H1 (cell line): ENCODE measurements around the gene OR2L5. TPM values are rescaled to one million over a fixed set of nuclear protein-coding genes. Genes with fewer than 3 reads are reported as not detected.

ENCODE experiments used
- CTCF ChIA-PET: fragments of 300-600 bp; sonication (Branson Sonifier 250); formaldehyde crosslinking; loops from one replicate; lab custom pipeline; 2021; ENCODE audit not compliant: partially characterized antibody; lab: Charles Lee
- POLR2A ChIA-PET: fragments of 300-600 bp; sonication (Branson Sonifier 250); formaldehyde crosslinking; loops from one replicate; lab custom pipeline; 2021; ENCODE audit warnings: inconsistent platforms; ENCODE audit not compliant: partially characterized antibody; lab: Charles Lee
- DNase-seq, 2 experiments: peaks; one replicate each; pipeline versions ENCODE4 v3.0.0 to v3.0.0-alpha.2; 2010 to 2022; ENCODE audit warnings: low spot score in 2 of 2, low read depth in 1 of 2, mixed read lengths in 1 of 2
- FAIRE-seq: peaks from 2 replicates; lab custom pipeline; 2011; peaks lifted over from hg19 to GRCh38; lab: Jason Lieb, UNC
- H2AFZ ChIP-seq: 2 replicates; pipeline ENCODE4 v1.8.1; 2012; ENCODE audit warnings: low read length, inconsistent platforms
- H2AK5ac ChIP-seq: 2 replicates; pipeline ENCODE4 v1.6.1; 2013; ENCODE audit warnings: low read depth, low read length
- H2BK120ac ChIP-seq: replicated peaks from 2 replicates; pipeline ENCODE3; 2013; ENCODE audit warnings: low read depth, low read length, inconsistent platforms
- H2BK12ac ChIP-seq: 2 replicates; pipeline ENCODE4 v1.6.1; 2013; ENCODE audit warnings: low read depth, low read length
- H2BK15ac ChIP-seq: 2 replicates; pipeline ENCODE4 v1.6.1; 2013; ENCODE audit warnings: low read length
- H2BK20ac ChIP-seq: 2 replicates; pipeline ENCODE4 v1.6.1; 2013; ENCODE audit warnings: low read length
- H2BK5ac ChIP-seq: 2 replicates; pipeline ENCODE4 v1.6.1; 2013; ENCODE audit warnings: low read depth, low read length
- H3K14ac ChIP-seq: 2 replicates; pipeline ENCODE4 v1.6.1; 2013; ENCODE audit warnings: inconsistent platforms; ENCODE audit not compliant: insufficient read length
- H3K18ac ChIP-seq: 2 replicates; pipeline ENCODE4 v1.6.1; 2013; ENCODE audit warnings: low read length; ENCODE audit errors: extremely low read depth
- H3K23ac ChIP-seq: 2 replicates; pipeline ENCODE4 v1.6.1; 2013; ENCODE audit warnings: inconsistent platforms; ENCODE audit not compliant: insufficient read length
- H3K23me2 ChIP-seq: 2 replicates; pipeline ENCODE4 v1.6.1; 2013; ENCODE audit warnings: low read depth, low read length
- H3K27ac ChIP-seq: 2 replicates; pipeline ENCODE4 v1.6.1; 2011; ENCODE audit warnings: low read depth, low read length, inconsistent platforms
- H3K27me3 ChIP-seq, 4 experiments: replicated peaks in 1 of 4; 1 replicate in 1 of 4; 2 replicates in 3 of 4; pipeline versions ENCODE4 v1.6.1 to v1.8.1; 2011 to 2013; ENCODE audit warnings: low read length in 3 of 4, mild to moderate bottlenecking in 3 of 4, inconsistent platforms in 2 of 4, mixed read lengths in 2 of 4, moderate library complexity in 1 of 4; ENCODE audit not compliant: control insufficient read depth in 3 of 4, insufficient read depth in 3 of 4; ENCODE audit errors: extremely low read depth in 1 of 4
- H3K36me3 ChIP-seq, 4 experiments: 2 replicates each; pipeline versions ENCODE4 v1.6.1 to v1.8.1; 2011 to 2013; ENCODE audit warnings: mild to moderate bottlenecking in 4 of 4, low read length in 3 of 4, moderate library complexity in 2 of 4, control low read depth in 1 of 4, inconsistent platforms in 1 of 4; ENCODE audit not compliant: insufficient read depth in 4 of 4, control insufficient read depth in 2 of 4
- H3K4ac ChIP-seq: replicated peaks from 2 replicates; pipeline ENCODE3; 2013; ENCODE audit warnings: low read length, low read depth, mixed read lengths, inconsistent platforms; ENCODE audit not compliant: insufficient read length
- H3K4me1 ChIP-seq, 4 experiments: replicated peaks in 1 of 4; 1 replicate in 1 of 4; 2 replicates in 3 of 4; pipeline versions ENCODE4 v1.6.1 to v1.8.1; 2011 to 2013; ENCODE audit warnings: low read length in 3 of 4, inconsistent platforms in 2 of 4, mixed read lengths in 1 of 4; ENCODE audit not compliant: insufficient read depth in 4 of 4, control insufficient read depth in 3 of 4
- H3K4me2 ChIP-seq, 2 experiments: 2 replicates each; pipeline versions ENCODE4 v1.6.1 to v1.8.1; 2011 to 2013; ENCODE audit warnings: low read depth in 2 of 2, low read length in 2 of 2, control low read depth in 1 of 2, inconsistent platforms in 1 of 2, mild to moderate bottlenecking in 1 of 2; ENCODE audit not compliant: insufficient read depth in 1 of 2
- H3K4me3 ChIP-seq, 4 experiments: fragments of 200-600, 300-600 bp in 1 of 4; sonication (generic), shearing (Covaris generic), sonication (Bioruptor Twin) in 1 of 4; 2 replicates each; pipeline versions ENCODE4 v1.5.1 to v1.8.1; 2011 to 2016; ENCODE audit warnings: low read length in 4 of 4, low read depth in 3 of 4, control low read depth in 2 of 4, inconsistent platforms in 2 of 4, mild to moderate bottlenecking in 2 of 4, mixed read lengths in 1 of 4, moderate library complexity in 1 of 4; ENCODE audit not compliant: insufficient read depth in 2 of 4; ENCODE audit errors: extremely low read depth in 1 of 4
- H3K56ac ChIP-seq: replicated peaks from 2 replicates; pipeline ENCODE3; 2013; ENCODE audit warnings: low read depth, mild to moderate bottlenecking, mixed read lengths, low read length, inconsistent platforms; ENCODE audit not compliant: insufficient read length
- H3K79me1 ChIP-seq: 2 replicates; pipeline ENCODE4 v1.6.1; 2013; ENCODE audit warnings: low read depth, low read length, control low read depth
- H3K79me2 ChIP-seq, 2 experiments: 2 replicates each; pipeline versions ENCODE4 v1.6.1 to v1.8.1; 2012 to 2013; ENCODE audit warnings: low read length in 2 of 2, mild to moderate bottlenecking in 2 of 2, inconsistent platforms in 1 of 2; ENCODE audit not compliant: insufficient read depth in 2 of 2, control insufficient read depth in 1 of 2
- H3K9ac ChIP-seq, 4 experiments: replicated peaks in 1 of 4; 1 replicate in 1 of 4; 2 replicates in 3 of 4; pipeline versions ENCODE4 v1.6.1 to v1.8.1; 2011 to 2013; ENCODE audit warnings: low read depth in 3 of 4, low read length in 3 of 4, control low read depth in 2 of 4, mild to moderate bottlenecking in 2 of 4, moderate library complexity in 2 of 4, inconsistent platforms in 1 of 4; ENCODE audit errors: extremely low read depth in 1 of 4
- H3K9me3 ChIP-seq, 2 experiments: 2 replicates each; pipeline versions ENCODE4 v1.6.1 to v1.8.1; 2012 to 2013; ENCODE audit warnings: mild to moderate bottlenecking in 2 of 2, moderate library complexity in 2 of 2, control low read depth in 1 of 2, inconsistent platforms in 1 of 2, low read depth in 1 of 2, low read length in 1 of 2, mixed read lengths in 1 of 2; ENCODE audit not compliant: insufficient read depth in 2 of 2
- H4K20me1 ChIP-seq, 2 experiments: replicated peaks in 1 of 2; 2 replicates each; pipeline versions ENCODE3 to v1.8.1; 2011 to 2013; ENCODE audit warnings: inconsistent platforms in 2 of 2, low read length in 2 of 2, mild to moderate bottlenecking in 1 of 2; ENCODE audit not compliant: insufficient read depth in 2 of 2, control insufficient read depth in 1 of 2
- H4K5ac ChIP-seq: 2 replicates; pipeline ENCODE4 v1.6.1; 2013; ENCODE audit warnings: low read length, low read depth, mixed read lengths, inconsistent platforms; ENCODE audit not compliant: insufficient read length
- H4K8ac ChIP-seq: 2 replicates; pipeline ENCODE4 v1.8.0; 2013; ENCODE audit warnings: mild to moderate bottlenecking, moderate library complexity, low read length, inconsistent platforms; ENCODE audit not compliant: insufficient read depth; ENCODE audit errors: extremely low read depth
- H4K91ac ChIP-seq: replicated peaks from 2 replicates; pipeline ENCODE3; 2013; ENCODE audit warnings: low read length, mixed read lengths, inconsistent platforms; ENCODE audit not compliant: insufficient read length
- ASH2L ChIP-seq: fragments of 200-600, 300-600 bp; sonication (generic); IDR thresholded peaks from one replicate; pipeline ENCODE4 v1.7.1; 2017; ENCODE audit warnings: low read length
- CHD2 ChIP-seq: IDR thresholded peaks from 2 replicates; pipeline ENCODE4 v1.6.1; 2012; ENCODE audit warnings: low read length, improper control_type of control experiment
- SIRT6 ChIP-seq: IDR thresholded peaks from one replicate; pipeline ENCODE4 v1.7.1; 2012; ENCODE audit warnings: low read length, inconsistent platforms
- TCF12 ChIP-seq: IDR thresholded peaks from 2 replicates; pipeline ENCODE4 v1.6.1; 2011; ENCODE audit warnings: low read depth, mild to moderate bottlenecking, low read length
- WGBS, 2 experiments: shearing (Covaris generic) in 1 of 2; methylation state at CpG; one replicate each; pipeline versions ENCODE4 v1.1.6 to v1.1.7; 2013 to 2015; ENCODE audit warnings: low lambda C conversion rate in 2 of 2, mixed read lengths in 2 of 2, inconsistent platforms in 1 of 2, low coverage in 1 of 2, missing lambda C conversion rate in 1 of 2; ENCODE audit not compliant: insufficient replicate concordance in 2 of 2, insufficient coverage in 1 of 2, insufficient read length in 1 of 2; ENCODE audit errors: extremely low coverage in 1 of 2, missing lambda C conversion rate in 1 of 2; 5-methylcytosine and 5-hydroxymethylcytosine counted together
- long read RNA-seq, 2 experiments: library from RNA in 1 of 2; library from capped mRNA in 1 of 2; stranded (forward); transcript quantifications; one replicate each; pipeline ENCODE4 v2.0.0, GENCODE V29; 2021; ENCODE audit warnings: inconsistent platforms in 1 of 2
- polyA minus RNA-seq, 3 experiments: library from RNA; depleted of rRNA, polyadenylated mRNA; stranded (reverse); fragments of >200 nt; gene quantifications; 1 replicate in 2 of 3; 2 replicates in 1 of 3; pipeline ENCODE4 v1.2.3, GENCODE V29; 2011
- polyA plus RNA-seq, 7 experiments: library from polyadenylated mRNA; depleted of rRNA in 3 of 7; stranded (reverse) in 5 of 7; unstranded in 2 of 7; fragments of >200 nt in 5 of 7; fragments of 200-250 nt in 2 of 7; gene quantifications; 1 replicate in 5 of 7; 2 replicates in 1 of 7; 4 replicates in 1 of 7; pipeline versions ENCODE4 v1.2.1 to v1.2.3, GENCODE V29; 2011 to 2013; ENCODE audit warnings: missing spikeins in 2 of 7, mixed read lengths in 2 of 7
- total RNA-seq: library from RNA; stranded (reverse); fragmentation: NEBNext Ultra II Directional; extraction: Animal tissue kit (Norgen Biotek cat#: 25700); gene quantifications from 2 replicates; pipeline ENCODE4 v1.2.1, GENCODE V29; 2021

Gene OR2L5
- not detected in 2 replicates for total RNA-seq
- not detected in 2 replicates for polyA plus RNA-seq (2011; rRNA removed)
- polyA plus RNA-seq (2011; cell fraction: cytosol; rRNA removed), result not detected
- polyA plus RNA-seq (2011; cell fraction: nucleus; rRNA removed), result not detected
- not detected in 4 replicates for polyA plus RNA-seq (2012, experiment 1 of 2)
- polyA plus RNA-seq (2012, experiment 2 of 2), result not detected
- polyA plus RNA-seq (2013, experiment 1 of 2), result not detected
- polyA plus RNA-seq (2013, experiment 2 of 2), result not detected
- not detected in 2 replicates for polyA minus RNA-seq (2011; rRNA and poly(A)+ RNA removed)
- polyA minus RNA-seq (2011; cell fraction: cytosol; rRNA and poly(A)+ RNA removed), result not detected
- polyA minus RNA-seq (2011; cell fraction: nucleus; rRNA and poly(A)+ RNA removed), result not detected
- long read RNA-seq, experiment 1, result 0 reads
- long read RNA-seq, experiment 2, result 0 reads

GRCh38 chr1:248013229-248013710 is at the start of gene OR2L5:
TSS of gene OR2L5 (plus strand) at chr1:248013660. CDS start at chr1:248021948, 8,288 bp downstream.
- TF ChIP-seq TCF12 (no peak), ASH2L (no peak), SIRT6 (no peak), CHD2 (no peak)
- DNase-seq, result no peak
- ChIA-PET CTCF (no interaction called here), POLR2A (no interaction called here)
- H3K9ac ChIP-seq, result no peak within 1 kb of the TSS
- no peak within 1 kb of the TSS for H2BK12ac ChIP-seq
- H2AFZ ChIP-seq, result no peak within 1 kb of the TSS
- no peak within 1 kb of the TSS for H3K14ac ChIP-seq
- H2BK20ac ChIP-seq, result no peak within 1 kb of the TSS
- WGBS, 2 experiments, result 85% methylated on average over 2 of the region's 2 CpGs; no CpG with 5 or more reads in 1 of the 2 experiments
- no peak within 1 kb of the TSS for H3K4me2 ChIP-seq
- no peaks in the 10 kb centered on the region; a peak in 1 of 8 replicates for H3K36me3 ChIP-seq
- no peaks in the 10 kb centered on the region for H3K23me2 ChIP-seq
- H4K5ac ChIP-seq, result no peak within 1 kb of the TSS
- H3K23ac ChIP-seq, result no peak within 1 kb of the TSS
- no peaks in the 10 kb centered on the region for H3K27me3 ChIP-seq
- no peak within 1 kb of the TSS for H3K27ac ChIP-seq
- no peaks in the 10 kb centered on the region for H3K79me2 ChIP-seq
- H3K4me1 ChIP-seq, result no peaks in the 10 kb centered on the region
- no peak within 1 kb of the TSS for H2AK5ac ChIP-seq
- no peak within 1 kb of the TSS for H3K4ac ChIP-seq
- FAIRE-seq, result no peak
- H3K56ac ChIP-seq, result no peak within 1 kb of the TSS
- no peak within 1 kb of the TSS for H2BK120ac ChIP-seq
- no peak within 1 kb of the TSS for H3K4me3 ChIP-seq
- H4K91ac ChIP-seq, result no peak within 1 kb of the TSS
- H2BK5ac ChIP-seq, result no peak within 1 kb of the TSS
- H4K8ac ChIP-seq, result no peak within 1 kb of the TSS
- no peak within 1 kb of the TSS for H3K18ac ChIP-seq
- peaks cover 45 to 52% of the 10 kb centered on the region in 2 experiments for H3K9me3 ChIP-seq
- no peaks in the 10 kb centered on the region for H3K79me1 ChIP-seq
- no peaks in the 10 kb centered on the region for H4K20me1 ChIP-seq
- no peak within 1 kb of the TSS for H2BK15ac ChIP-seq
